Cerebellar cortex (tissue), 1 donor: ENCODE data around the gene GDPD5.

Experiments
- DNase-seq: peaks from one replicate; pipeline ENCODE4 v3.0.0-alpha.2; 2015; ENCODE audit warnings: low spot score

The GDPD5 gene

DNA sequence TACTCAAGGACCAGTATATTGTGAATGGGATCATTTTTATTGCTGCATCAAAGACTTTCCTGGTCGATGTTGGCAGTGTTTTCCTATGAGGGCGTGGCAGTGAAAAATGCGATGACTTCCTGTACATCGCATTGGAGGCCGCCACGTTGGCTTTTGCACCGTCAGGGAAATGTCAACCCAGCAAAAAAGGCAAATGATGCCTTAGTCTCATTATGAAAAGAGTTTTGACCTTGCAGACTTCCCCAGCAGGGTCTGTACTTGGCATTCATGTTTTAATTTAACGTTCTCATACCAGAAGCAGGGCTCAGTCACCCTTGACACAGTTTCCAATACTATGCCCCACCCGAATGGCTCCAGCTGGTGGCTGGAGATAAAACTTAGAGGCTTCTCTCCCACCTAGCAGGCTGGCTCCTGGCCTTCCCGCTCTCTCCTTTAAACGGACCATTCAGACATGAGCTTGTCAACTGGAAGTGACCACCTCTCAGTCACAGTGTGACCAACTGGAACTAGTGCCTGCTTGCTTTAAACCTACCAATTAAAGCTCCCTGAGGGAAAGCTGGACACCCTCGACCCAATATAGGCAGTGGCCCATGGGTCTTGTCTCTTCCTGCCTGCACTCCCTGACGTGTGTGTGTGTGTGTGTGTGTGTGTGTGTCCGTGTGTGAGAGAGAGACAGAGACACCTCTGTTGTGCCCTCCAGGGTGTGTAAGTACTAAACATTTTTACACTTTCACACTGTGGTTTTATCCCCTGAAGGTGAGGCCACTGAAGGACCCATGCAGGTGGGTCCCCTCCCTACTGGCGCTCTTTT, 8.7 kb upstream of the GDPD5 start:
- no peak for DNase-seq

DNA sequence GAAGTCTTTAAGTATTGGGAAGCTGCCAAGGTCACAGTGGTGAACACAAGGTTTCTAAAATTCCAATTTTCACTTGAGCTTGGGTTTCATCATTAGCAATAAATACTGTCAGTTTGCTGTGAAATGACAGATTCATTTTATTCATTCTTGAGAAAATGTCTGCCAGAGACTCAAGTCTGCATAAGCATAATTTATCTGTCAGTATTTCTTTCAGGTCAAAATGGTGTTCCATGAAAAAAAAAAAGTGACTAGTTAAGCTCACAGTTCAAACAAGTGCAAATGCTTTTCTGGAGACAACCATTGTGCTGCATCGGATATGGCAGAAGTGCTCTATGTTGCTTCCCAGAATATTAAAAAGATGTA, 8.1 kb upstream of the GDPD5 start:
- DNase-seq = no peak

DNA sequence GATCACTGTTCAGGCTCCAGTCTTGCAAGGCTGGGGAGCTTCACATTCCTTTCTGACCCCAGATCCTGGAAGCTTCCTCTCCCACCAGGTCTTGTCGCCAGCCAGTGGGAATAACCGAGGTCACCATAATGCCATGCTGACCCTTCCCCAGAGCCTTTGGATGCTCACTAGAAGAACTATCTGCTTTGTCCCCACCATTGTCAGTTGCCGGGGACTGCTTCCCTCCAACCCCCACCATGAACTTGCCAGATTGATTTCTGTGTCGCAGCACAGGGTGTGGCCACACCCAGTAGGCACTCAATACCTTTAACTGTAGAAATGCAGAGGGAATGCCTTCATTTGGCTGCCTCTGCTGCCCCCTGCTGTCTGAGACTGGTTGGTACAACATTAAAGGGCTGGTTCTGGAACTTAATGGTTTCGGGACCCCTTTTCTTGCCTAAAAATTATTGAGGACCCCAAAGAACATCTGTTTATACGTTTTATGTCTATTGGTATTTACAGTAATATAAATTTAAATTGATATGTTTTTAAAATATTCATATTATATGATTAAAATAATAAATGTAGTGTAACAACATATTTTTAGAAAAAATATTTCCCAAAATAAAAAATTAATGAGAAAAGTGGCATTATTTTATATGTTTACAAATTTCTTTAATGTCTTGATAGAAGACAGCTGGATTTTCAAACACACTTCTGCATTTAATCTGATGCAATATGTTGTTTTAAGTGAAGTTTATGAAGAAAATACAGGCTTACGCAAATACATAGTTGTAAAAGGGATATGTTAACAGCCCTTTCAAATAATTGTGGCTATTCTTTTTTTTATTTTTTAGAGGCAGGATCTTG, 6.7 kb upstream of the GDPD5 start:
- DNase-seq = peak; percentile 82

DNA sequence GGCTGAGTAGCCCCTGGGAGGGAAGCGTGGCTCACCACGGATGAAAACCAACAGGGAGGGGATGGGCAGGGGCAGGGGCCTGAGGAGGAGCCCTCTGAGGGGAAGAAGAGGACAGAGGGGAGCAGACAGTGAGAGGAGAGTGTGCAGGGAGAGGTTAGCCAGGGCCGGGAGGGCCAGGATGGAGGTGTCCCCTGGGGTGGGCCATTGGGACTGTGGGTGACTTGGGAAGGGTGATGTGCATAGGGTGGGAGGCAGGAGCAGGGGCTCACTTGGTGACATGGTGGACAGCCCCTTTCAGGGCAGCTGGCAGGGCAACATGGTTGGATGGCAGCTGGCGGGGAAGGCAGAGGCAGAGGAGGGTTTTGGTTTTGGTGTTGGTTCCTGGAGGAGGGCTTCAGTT, 5.6 kb upstream of the GDPD5 start:
- DNase-seq = no peak

DNA sequence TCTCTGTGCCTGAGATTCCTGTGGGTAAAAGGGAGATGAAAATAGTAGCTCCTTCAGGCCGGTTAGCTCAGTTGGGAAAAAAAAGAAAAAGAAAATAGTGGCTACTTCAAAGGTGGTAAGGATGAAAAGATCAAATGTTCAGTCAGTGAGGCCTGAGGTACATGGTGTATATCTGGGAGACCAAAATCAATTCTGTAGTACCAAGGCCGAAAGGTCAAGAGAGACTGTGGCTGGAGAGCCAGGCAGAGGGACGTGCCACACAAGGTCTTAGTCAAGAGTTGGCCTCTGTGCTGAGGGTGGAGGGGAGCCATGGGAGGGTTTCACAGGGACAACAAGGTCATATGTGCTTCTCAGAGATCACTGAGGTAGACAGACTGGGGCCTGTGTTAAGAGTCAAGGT, 4.8 kb upstream of the GDPD5 start:
- no peak for DNase-seq

DNA sequence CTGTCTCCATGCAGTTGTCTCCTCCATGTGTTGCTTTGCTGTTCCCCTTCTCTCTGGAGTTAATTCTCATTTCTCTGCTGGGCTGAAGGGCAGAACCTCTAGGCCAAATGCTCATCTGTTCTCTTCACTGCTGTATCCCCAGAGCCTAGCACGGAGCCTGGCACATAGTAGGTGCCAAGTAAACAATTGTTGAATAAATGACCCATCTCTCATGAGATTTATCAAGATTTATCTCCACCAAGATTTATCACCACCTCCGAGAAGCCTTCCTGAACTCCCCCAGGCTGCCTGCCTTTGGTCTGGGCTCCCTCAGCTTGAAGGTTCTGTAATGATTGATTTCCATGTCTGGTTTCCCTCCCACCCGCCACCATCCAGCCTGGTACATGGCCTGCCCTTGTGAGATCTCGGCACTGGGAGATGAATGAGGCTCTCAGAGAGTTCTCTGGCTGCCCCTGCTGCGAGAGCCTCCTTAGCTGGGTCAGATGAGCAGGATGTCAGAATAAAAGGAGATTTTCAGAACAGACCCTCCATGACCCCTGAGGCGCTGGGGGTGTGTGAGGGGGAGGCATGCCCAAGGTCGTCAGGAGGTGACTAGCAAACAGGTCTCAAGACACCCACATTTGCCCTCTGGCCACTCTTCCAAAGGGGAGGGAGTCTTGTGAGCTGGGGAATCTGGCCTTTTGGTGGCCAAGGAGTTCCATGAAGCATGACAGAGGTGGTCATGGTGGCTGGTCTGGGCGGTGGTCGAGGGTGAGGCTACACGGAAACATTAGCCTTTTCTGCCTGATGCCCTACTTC, 2.4 kb upstream of the GDPD5 start:
- DNase-seq = no peak

DNA sequence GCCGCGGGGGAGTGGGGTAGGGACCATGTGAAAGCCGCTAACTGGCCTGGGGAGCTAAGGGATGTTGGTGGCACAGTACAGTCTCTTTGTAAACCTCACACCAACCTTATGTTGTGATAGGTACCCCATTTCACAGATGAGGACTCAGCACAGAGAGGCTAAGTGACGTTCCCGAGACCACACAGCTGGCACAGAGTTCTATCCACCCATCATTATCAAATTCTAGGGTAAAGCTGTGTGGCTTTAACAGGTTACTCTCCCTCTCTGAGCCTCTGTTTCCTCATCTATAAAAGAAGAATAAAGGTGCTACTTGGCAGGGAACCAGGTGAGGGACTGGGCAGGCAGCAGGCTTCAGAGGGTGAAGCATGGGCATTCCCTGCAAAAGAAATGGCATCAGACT, 1.4 kb upstream of the GDPD5 start:
- DNase-seq = no peak

DNA sequence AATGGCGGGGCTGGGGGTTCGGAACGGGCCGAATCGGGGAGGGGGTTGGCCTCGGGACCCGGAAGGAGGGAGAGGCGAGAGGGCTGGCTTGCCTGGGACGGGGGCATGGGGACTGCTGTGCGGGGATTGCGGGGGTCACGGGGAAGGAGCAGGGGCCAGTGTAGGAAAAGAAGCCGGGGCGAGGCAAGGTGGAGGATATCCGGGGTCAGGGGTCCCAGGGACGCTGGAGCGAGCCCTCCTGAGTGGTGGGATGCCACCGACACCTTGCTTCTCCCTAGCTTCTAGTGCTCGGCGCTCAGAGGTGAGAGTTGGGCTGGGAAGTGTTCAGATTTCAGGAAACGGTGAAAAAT, 426 bp upstream of the GDPD5 start:
- no peak for DNase-seq

DNA sequence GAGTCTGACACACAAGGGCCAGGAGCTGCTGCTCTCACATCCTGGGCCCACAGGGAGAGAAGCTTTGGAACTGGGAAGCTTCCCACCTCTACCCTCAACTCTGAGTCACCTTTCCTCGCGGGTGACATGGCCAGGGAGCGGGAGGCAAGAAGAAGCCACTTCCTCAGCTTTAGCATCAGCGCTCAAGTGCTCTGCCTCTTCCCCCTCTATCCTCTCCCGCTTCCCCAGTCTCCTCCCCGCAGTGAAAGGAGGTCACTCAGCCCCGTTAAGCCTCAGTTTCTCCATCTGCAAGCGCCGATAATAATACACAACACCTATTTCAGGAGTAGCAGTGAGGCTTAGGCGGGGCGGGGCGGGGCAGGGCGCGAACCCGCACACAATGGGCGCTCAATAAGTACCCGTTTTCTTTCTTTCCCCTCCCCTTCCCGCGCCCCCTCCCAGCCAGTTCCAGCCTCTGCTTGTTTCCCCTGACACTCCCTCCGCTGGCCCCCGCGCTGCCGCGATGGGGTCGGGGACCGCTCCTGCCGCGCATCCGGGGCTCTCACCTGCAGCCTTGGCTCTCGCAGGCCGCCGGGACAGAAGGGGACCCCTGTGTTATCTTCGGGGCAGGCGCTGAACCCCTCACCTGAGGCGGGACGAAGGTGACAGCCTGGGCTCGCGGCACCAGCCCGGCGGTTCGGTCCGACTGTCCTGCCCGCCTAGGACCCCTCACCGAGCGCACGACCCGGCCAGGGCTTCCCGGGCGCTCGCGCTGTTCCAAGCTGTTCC, 892 bp downstream of the GDPD5 start:
- DNase-seq = peak; percentile 37

DNA sequence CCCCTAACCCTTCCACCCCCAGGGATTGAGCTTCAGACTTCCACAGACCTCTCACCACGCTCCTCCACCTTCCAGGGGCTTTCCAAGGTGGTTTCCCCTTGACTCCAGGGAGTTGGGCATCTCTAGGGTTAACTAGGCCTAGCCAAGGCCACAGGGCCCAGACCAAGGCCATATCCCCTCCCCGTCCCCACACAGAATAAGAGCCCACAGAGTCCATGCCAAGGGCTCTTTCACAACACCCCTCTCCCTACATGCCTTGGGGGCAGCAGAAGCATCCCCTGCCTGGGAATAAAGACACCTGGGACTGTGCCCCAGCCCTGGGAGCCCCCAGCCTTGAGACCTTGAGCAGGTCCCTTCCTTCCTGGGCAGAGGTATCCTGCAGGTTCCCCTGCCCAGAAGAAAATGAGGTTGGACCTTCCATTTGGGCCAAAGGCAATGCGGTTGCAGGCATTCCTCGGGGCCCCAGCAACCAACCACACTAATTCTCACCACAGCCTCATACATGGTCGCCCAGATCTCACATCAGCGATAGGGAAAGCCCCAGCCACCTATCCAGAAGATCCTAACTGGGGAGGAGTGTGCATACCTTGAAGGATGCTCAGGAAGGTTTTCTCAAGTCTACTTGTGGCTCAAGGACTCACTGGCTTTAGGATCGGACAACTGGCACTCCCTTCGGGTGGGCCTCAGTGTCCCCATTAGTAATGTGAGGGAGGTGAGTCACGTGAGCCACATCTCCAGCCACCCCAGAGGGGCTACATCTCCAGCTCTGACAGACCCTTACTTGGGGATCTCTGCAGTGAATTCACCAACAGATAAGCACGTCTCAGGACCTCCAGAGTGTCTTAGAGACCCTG, 1.7 kb downstream of the GDPD5 start:
- peak; percentile 24 for DNase-seq

DNA sequence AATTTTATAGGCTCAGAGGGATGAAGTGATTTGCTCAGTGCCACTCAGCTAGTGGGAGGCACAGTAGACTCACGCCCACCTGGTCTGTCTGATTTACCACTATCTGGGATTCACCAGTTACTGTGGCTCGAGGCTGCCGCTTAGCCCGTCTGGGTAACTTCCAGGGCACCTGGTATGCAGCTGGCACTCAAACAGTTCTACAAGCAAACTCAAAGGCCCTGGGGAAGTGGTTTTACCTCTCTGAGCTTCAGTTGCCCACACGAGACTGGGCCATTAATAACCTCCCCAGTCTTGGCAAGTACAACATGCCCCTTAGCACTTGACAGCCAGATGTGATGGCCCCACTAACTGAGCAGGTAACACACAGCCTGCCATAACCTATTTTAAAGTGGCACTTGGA, 2.6 kb downstream of the GDPD5 start:
- DNase-seq = peak; percentile 28

DNA sequence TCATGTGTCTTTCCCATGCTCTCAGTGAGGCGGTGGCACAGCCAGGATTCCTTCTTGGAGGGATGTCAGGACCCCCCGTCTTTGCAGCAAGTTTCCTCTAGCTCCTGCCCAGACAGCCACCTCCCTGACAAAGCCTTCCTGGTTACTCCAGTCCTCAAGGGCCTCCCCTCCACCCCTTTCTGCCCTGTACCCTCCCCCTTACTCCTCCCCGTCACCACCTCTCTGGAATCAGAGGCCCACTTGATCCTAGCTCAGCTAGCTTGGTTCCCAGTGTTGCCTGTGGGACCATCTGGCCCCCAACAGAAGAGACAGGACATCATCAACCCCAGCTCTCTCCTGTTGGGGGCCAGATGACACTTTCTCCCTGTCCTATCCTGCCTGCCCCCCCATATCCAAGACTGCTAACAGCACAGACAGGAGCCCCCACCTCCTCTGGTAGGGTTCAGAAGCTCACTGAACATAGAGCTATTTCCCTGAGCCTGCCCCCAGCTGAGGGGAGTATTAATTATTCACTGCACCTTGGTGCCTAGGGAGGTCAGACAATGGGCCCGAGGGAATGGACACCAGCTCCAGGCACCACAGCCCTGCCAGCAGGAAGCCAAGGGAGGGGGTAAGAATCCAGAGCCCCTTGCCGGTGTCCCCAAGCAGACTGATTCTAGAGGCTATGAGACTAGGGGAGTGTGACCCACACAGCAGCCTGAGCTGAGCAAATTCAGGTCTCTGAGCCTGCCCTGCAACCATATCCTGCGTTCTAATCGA, 3.3 kb downstream of the GDPD5 start:
- DNase-seq = no peak

DNA sequence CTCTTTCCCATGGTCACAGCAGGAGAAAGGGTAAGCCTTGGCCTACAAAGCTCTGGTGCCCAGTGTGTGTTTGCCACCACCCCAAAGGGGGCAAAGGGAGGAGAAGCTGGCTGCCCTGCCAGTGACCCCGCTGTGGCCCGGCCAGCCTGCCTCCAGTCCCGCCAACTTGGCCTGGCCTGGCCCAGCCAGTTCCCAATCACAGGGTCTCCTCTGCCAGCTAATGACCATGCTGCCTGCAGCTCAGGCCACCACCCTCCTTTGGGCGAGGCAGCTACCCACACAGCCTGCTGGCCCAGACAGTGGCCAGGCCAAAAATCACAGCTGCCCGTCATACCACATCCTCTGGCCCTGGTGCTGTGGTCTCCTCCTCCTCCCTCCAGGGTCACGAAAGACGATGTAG, 5.1 kb downstream of the GDPD5 start:
- DNase-seq = no peak

DNA sequence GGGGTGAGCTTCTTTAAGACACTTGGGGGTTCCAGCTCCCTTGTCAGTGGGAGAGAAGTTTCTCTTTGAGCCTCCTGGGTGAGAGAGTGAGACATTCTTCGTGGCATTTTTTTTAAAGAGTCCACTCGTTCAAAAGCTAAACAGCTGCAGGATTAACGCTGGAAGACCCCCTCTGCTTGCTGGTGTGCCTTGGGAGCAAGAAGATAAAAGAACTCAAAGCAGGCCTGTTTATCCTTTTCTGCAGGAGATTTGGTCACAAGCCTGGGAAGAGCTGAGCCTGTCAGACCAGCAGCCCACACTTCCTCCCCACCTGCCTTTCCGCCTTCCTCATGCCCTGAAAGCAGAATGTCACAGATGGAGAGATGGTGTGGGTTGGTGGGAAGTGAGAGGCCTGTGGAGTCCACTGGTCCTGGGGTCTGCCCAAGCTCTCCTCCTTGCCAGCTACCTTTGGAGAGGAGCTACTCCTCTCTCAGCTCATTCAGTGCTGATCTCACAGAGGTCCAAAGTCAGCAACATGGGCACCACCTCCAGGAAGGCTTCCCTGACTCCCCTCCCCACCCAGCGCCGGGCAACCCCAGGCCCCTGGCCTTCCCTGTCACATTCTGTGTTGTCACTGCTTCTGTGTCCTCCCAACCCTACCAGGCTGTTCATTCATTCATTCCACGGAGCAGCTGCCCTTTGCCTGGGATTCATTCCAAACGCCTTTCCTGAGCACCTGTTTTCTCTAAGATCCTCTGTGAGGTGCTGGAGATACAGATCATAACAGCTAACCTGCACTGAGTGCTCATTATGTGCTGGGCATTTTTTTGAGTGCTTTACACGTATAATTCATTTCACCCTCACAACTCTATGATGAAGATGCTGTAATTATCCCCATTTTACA, 6.7 kb downstream of the GDPD5 start:
- peak; percentile 95 for DNase-seq

DNA sequence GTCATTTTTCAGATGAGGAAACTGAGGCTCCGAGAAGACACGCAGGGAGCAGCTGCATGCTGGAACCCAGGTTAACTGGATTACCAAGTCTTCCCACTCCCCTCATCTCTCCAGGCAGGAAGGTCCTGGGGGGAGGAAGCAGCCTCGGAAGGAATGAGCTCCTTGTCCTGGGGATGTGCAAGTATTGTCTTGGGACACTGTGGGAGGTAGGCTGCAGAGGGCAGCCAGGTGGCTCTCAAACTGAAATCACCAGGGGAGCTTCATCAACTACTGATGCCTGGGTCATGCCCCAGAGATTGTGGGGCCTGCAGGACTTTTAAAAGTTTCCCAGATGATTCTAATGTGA, 7.6 kb downstream of the GDPD5 start:
- no peak for DNase-seq

DNA sequence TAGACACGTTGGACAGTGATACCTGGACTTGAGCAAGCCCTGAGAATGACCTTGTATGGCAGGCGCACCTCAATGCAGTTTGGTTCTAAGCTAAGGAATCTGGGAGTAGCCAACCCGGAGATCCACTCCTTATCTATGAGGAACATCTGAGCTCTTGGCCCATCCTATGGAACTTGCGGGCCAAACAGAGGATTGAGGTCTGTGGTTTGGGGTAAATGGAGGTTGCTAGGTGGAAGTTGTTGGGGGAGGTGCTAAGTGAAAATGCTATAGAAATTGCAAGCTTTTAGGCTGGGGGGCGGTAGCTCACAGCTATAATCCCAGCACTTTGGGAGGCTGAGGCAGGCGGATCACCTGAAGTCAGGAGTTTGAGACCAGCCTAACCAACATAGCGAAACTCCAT, 8.9 kb downstream of the GDPD5 start:
- no peak for DNase-seq

DNA sequence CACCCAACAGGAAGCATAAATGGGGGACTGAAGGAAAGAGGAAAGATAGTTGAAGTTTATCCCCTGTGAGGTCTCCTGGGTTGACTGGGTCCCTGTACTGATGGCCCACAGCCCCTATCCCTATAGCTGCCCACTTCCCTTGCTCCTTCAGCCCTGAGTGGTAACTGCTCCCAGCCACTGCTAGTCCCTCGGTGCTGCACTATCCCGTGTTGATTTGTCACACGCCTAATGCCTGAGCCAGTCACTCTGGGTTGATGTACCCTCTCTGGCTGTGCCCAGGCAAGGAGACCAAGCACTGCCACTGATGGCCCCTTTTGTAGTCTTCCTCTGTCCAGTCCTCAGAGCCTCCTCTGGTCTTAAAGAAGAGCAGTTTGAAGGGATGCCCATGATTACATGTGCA, 9.6 kb downstream of the GDPD5 start:
- no peak for DNase-seq

DNA sequence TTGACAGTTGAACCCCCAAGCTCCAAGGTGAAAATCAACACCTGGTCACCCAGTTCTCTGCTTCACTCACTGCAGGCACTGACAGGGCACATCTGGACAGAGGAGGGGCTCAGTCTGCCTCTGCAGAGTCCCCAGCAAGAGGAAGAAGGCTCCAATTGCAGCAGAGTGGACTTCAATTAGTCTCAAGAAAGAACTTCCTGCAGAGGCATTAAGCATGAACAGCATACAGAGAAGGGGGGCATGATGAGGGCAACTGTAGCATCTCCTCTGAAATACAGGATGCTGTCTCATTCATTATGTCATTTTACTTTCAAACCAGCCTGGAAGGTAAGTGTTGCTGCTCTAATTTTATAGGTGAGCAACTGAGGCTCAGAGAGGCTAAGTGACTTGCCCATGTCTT, 11.1 kb downstream of the GDPD5 start:
- no peak for DNase-seq

DNA sequence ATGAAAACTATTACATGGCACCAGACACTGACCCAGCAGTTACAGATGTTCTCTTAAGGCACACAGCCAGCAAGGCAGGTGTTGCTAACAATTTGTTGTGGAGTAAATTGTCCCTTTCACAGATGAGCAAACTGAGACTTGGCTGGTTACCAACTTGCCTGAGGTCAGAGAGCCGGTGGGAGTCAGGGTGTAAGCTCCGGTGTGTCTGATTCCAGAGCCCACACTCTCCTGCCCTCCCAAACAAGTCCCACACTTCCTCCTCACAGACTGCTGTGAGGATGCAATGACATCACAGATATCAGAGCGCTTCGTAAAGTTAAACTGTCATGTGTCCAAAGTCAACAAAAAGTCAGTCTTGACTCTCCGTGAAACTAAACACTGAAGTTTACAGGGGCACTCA, 12.5 kb downstream of the GDPD5 start:
- DNase-seq = no peak

DNA sequence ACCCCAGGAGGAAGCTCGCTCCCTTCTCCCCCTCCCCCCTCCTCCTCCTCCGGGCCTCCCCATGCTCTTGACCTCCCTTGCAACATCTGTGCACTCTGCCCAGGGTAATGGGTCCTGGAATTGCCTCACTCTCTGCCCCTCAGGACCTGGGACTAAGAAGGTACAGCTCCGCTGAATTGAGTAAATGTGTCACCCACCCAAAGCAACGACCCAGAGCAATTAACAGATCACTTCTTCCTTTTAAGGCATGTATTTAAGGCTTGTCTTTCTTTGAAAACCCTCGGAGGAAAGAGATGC, 15.1 kb downstream of the GDPD5 start:
- DNase-seq = no peak
